ENCODE measurements around the gene STARD5. TPM values are rescaled to one million over a fixed set of nuclear protein-coding genes. Genes with fewer than 3 reads are reported as not detected.
A peak's percentile ranks its signal among the peaks of the same experiment; 100 is the strongest.

The STARD5 gene
- total RNA-seq, 1 donor from 2014 or later = 4.8 TPM

GRCh38 chr15:81281456-81281735, 42.5 kb downstream of the STARD5 start:
- no peak for TF ChIP-seq CTCF (IDR thresholded peaks at IDR 0.05)
- Histone ChIP-seq H3K27me3 (no peaks in the 10 kb centered on the region), H3K4me1 (no peaks in the 10 kb centered on the region), H3K27ac (no peak overlapping the region), H3K4me3 (no peak overlapping the region), H3K9me3 (peaks cover 4 to 7% of the 10 kb centered on the region in 2 donors), H3K36me3 (no peaks in the 10 kb centered on the region)
- DNase-seq (ENCODE audit: low spot score in 2 of 2) = peak in 1 of 2 donors; percentile 54
- intact Hi-C loops (cut with DNase I) = no loop called here

GRCh38 chr15:81280696-81281455, 43.1 kb downstream of the STARD5 start:
- H3K4me1 ChIP-seq = peaks cover 0 to 3% of the 10 kb centered on the region in 2 donors
- no peak for TF ChIP-seq CTCF (IDR thresholded peaks at IDR 0.05)
- no peak for DNase-seq (ENCODE audit: low spot score in 2 of 2)
- peaks cover 4 to 7% of the 10 kb centered on the region in 2 donors for H3K9me3 ChIP-seq
- intact Hi-C loops (cut with DNase I) = no loop called here
- no peak overlapping the region for H3K4me3 ChIP-seq
- H3K27ac ChIP-seq = no peak overlapping the region
- no peaks in the 10 kb centered on the region for H3K36me3 ChIP-seq
- no peaks in the 10 kb centered on the region for H3K27me3 ChIP-seq

DNA sequence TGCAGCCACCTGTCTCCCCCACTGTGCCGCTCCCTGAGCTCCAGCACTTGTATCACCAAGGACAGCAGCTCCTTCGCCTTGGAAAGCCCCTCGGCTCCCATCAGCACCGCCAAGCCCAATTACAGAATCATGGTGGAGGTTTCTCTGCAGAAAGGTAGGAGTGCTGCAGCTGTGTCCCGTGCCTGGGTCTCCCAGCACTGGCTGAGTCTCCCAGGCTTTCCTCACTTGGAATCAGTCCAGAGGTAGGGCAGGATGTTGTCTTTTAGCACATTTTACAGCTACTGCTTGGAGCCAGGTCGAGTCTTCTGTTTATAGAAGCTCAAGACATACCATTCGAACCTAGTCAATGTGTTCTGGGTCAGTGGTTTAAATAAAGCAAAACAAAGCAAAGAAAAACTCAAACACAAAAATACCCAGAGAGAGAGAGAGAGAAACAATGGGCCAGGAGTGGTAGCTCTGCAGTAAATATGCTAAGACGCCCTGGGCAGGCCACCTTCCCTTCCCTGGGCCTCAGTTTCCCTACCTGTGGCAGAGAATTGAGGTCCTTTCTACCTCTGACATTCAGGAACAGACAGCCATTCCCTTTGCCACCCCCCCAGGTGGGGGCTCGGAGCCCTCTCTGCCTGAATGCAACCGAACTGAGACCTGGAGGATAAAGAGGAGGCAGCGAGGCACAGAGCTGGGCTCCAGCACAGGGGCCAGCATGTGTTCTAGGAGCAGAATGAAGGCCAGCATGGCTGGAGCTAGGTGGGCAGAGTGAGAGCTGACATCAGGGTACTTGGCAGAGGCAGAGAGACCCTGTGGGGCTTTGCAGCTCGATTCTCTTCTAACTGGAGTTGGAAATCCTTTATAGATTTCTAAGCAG, 44.1 kb downstream of the STARD5 start:
- TF ChIP-seq CTCF (IDR thresholded peaks at IDR 0.05) = no peak
- no peak overlapping the region for H3K27ac ChIP-seq
- DNase-seq (ENCODE audit: low spot score in 2 of 2) = peak in 1 of 2 donors; percentile 59
- intact Hi-C loops (cut with DNase I) = loop anchor here (5.0 kb wide), 1 partner anchor 202 kb away; no protein-coding TSS in a partner anchor
- peaks cover 4 to 7% of the 10 kb centered on the region in 2 donors for H3K9me3 ChIP-seq
- H3K36me3 ChIP-seq = no peaks in the 10 kb centered on the region
- no peak overlapping the region for H3K4me3 ChIP-seq
- H3K27me3 ChIP-seq = no peaks in the 10 kb centered on the region
- peaks cover 0 to 7% of the 10 kb centered on the region in 2 donors for H3K4me1 ChIP-seq

DNA sequence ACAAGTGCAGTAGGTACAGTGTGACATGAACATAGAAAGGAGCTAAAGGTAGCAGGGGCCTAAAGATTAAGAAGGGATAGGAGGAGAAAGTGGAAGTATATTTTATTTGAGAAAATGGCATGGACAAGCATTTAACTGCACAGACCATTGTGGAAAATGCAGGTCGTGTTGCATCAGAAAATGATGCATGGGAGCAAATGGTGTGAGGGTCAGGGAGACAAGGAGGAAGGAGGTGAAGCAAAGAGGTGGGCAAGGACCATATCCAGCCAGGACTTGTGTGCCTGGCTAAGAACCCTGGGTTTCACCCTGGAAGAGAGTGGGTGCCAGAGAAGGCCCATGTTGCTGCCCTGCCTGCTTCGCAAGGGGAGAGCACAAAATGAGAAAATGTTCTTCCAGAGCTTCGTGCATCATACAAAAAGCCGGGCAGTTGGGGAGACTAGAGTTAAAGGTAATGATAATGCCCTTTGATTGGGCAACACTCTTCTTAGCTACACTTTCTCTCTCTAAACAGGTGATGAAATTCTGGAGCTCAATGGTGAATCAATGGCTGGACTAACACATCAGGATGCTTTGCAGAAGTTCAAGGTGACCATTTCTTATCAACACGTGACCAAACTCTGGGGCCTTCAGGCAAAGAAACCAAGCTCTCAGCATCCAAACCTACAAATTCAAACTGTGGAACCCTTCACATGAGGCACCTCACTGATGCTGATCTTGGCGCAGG, 45.5 kb downstream of the STARD5 start:
- no peak overlapping the region for H3K27ac ChIP-seq
- peak in 1 of 2 donors; percentile 27 for DNase-seq (ENCODE audit: low spot score in 2 of 2)
- H3K4me3 ChIP-seq = no peak overlapping the region
- H3K4me1 ChIP-seq = peaks cover 0 to 8% of the 10 kb centered on the region in 2 donors
- no peak for TF ChIP-seq CTCF (IDR thresholded peaks at IDR 0.05)
- H3K9me3 ChIP-seq = peaks cover 4 to 7% of the 10 kb centered on the region in 2 donors
- intact Hi-C loops (cut with DNase I) = loop anchor here (5.0 kb wide), 1 partner anchor 204 kb away; no protein-coding TSS in a partner anchor
- no peaks in the 10 kb centered on the region for H3K36me3 ChIP-seq
- H3K27me3 ChIP-seq = no peaks in the 10 kb centered on the region

DNA sequence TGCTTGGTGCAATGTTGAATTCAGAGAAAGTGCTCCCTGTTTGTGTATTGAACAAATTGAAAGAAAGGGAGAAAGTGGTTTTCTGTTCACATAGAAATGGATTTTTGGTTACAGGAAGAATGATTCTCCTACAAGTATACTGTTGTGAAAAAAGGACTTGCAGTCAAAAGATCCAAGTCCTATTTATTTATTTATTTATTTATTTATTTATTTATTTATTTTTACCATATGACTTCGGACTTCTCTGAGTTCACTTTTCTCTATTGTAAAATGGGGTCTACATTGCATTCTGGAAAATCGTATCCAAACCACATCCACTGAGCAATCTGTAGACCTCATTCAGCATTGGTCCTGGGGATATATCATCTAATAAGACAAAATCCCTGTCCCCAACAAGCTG, 46.1 kb downstream of the STARD5 start:
- no peak overlapping the region for H3K4me3 ChIP-seq
- no peaks in the 10 kb centered on the region for H3K27me3 ChIP-seq
- peaks cover 0 to 8% of the 10 kb centered on the region in 2 donors for H3K4me1 ChIP-seq
- intact Hi-C loops (cut with DNase I) = loop anchor here (5.0 kb wide), 1 partner anchor 204 kb away; no protein-coding TSS in a partner anchor
- TF ChIP-seq CTCF (IDR thresholded peaks at IDR 0.05) = no peak
- no peak for DNase-seq (ENCODE audit: low spot score in 2 of 2)
- H3K27ac ChIP-seq = no peak overlapping the region
- H3K9me3 ChIP-seq = peaks cover 4 to 7% of the 10 kb centered on the region in 2 donors
- H3K36me3 ChIP-seq = no peaks in the 10 kb centered on the region
